GM21390 (cell line): ENCODE data around the gene MACROD2.
"Not testable (repeated sequence)": the region's sequence is repeated elsewhere in the genome, so short reads cannot be mapped to it uniquely, and the experiment has no call there.

Experiments
- ATAC-seq: cut with Tn5 transposase; IDR thresholded peaks from one replicate; pipeline ENCODE4 v1.9.1; 2021; ENCODE audit not compliant: unreplicated experiment

MACROD2 gene

DNA sequence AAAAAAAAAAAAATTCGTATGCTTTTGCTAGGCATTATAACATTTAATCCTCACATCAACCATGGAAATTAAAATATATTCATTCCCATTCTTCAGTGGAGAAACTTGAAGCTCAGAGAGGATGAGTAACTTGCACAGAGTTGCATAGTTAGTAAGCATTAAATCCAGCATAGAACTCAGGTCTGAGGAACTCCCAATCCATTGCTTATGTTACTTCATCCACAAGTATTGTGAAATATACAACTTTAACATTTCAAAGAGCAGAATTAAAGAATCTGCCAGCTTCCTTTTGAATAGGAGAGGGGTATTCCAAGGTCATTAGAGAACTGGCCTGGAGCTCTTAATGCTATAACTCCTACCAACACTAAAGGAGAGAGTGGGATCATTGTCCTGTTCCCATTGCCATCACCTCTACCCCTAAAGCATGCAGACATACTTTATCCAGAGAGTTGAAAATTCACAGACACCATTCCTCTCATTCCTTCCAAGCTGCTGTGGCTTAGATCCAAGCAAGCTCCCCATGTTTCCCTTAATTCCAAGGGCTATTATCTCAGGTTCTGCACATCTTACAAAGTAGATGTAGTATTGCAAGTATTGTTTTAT, 250.2 kb downstream of the MACROD2 start:
- ATAC-seq, result no peak

DNA sequence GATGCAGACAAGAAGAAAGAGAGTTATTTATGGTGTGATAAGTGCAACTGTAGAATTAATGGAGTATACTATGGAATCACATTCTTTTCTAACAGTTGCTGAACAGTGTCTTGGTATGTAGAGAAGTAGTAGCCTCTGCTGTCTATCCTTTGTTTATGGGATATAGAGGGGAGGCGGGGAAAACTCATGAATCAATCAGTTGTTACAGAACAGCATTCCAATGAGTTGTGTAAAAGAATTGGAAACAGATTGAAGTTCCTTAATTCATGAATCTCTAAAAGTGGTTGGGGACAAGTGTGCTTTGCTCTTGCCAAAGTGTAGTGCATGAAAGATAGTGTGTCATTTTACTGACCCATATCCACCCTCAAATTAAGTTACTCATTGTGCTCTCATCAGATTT, 264.4 kb downstream of the MACROD2 start:
- no peak for ATAC-seq

DNA sequence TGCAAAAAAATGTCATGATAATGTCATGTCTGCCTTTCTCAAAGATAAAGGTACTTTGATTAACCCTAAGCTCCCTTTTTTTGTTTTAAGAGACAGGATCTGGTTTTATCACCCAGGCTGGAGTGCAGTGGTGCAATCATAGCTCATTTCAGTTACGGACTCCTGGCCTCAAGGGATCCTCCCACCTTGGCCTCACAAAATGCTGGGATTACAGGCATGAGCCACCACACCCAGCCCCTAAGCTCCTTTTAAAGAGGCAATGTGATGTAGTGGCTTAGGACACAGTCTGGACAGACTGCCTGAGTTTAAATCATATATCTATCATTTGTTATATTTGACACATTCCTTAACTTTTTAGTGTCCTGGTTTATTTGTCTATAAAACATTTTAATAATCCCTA, 265.1 kb downstream of the MACROD2 start:
- no peak for ATAC-seq

DNA sequence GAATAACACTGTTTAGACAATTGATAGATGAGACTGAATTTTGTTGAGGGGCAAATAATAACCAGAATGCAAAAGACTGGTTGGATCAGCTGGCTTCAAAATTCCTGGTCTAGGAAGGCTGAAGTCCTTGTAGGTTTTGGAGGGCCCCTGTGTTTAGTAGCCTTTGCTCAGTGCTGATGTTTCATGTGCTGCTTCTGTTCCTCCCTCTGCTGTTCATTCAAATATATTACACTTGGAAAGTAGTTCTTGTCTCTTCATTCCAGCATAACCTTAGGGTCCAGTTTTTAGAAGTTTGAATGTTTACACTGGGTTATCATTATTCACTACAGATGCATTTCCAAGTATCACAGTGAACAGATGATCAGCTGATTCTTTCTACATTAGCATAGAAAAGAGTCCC, 269.6 kb downstream of the MACROD2 start:
- no peak for ATAC-seq

DNA sequence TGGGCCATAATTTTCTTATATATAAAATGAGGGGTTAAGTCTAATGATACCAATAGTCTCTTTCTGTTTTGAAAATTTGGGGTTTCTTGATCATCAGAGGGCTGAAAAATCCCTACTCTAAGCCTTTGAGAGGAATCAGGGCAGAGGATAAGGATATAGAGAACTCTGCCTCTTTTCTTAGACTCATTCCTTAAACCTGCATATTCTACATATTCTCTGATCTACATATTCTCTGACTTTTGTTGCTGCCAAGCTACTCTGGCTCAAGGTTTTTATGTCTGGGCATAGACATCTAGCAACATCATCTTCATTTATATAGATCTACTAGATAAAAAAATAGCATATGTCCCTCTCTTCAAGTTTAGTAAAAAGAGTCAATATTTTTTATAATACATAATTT, 270.9 kb downstream of the MACROD2 start:
- ATAC-seq, result no peak

DNA sequence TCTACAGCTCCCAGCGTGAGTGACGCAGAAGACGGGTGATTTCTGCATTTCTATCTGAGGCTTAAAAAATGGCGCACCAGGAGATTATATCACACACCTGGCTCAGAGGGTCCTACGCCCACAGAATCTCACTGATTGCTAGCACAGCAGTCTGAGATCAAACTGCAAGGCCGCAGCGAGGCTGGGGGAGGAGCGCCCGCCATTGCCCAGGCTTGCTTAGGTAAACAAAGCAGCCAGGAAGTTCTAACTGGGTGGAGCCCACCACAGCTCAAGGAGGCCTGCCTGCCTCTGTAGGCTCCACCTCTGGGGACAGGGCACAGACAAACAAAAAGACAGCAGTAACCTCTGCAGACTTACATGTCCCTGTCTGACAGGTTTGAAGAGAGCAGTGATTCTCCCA, 275.4 kb downstream of the MACROD2 start:
- not testable (repeated sequence) for ATAC-seq

DNA sequence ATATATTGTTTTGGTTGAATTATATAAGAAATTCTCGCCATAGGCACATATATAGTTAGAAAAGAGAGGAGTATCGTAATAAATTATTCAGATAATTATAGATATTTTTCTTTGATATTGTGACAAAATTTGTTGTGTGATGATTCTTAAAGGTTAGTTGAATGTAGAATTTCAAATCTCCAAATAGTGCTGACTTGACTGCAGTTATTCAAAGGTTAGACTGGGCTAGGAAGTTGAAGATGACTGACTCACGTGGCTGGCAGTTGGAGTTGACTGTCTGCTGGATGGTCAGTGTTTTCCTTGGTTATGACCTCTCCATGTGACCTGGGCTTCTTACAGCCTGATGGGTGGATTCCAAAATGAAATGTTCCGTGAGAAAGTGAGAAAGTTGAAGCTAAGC, 286.8 kb downstream of the MACROD2 start:
- ATAC-seq, result no peak

DNA sequence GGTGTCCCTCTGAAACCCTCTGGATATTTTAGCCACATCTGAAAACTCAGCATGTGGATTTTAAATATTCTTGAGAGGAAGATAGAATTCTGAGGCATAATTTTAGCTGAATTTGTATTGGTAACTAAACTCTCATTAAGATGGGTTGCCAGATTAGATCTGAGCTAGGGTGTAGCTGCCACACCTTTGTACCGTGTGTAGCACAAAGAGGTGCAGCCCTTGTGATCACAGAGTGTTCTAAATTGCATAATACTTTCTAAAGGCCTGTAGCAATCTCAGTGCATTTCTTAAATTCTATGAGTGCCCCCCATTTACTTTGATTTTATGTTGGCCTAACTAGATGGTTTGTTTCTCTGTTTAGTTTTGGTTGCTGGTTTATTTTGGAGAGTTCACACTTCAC, 289.1 kb downstream of the MACROD2 start:
- ATAC-seq, result no peak

DNA sequence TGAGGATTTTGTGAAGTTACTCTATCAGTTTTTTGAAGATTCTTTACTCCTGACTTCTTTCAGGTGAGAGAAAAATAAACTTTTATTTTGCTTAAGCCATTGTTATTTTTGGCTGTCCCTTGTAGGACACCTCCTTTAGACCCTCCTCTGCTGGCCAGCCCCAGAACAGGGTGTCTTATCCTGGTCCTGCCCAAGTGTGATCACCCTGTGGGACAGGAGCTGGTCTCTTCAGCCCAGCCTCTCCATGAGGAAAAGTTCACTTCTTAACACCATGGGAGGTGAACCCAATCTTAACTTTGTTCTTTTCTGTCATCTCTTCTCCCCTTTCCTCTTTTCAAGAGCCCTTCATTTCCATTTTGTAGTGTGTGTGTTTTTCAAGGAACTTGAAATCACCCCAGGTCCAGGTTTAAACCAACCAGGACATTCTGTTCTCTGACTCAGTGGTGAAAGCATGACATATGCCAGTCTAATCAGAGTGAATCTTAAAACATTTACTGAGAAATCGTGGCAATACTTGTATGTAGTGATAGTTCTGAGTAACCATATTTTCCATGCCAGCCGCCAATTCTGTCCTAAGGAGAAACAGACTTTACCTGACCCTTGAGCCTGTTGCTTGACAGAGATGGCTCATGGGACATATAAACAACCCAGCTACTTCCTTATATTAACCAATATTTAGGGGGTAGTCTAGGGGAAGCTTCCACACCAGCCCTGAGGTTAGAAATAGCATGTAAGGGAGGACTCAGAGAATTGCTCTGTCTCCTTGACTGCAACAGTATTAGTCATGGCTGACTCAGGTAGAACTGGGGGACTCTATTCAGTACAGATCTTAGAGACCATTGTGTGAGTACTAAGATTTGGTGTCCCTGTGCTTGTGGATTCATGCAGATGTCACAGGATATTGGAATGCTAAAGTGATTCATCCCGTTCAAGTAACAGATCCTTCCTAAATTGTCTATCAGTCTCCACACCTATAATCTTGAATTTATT, 293.3 kb downstream of the MACROD2 start:
- ATAC-seq, result no peak

DNA sequence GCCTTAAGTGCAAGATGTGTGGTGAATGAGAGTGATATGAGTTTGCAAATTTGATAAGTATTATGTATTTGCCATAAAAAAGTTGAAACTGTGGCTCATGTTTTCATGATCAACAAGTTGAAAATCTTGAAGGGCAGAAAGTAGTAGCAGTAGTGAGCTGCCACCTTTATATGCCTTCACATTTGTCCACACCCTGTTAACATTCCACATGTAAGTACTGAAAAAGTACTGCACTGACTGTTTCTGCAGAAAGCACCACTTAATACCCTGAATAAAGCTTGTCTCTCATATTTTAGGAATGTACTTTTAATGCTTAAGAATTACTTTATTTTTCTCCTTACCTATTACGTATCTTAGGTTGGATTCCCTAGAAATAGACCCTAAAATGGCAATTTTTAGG, 296.2 kb downstream of the MACROD2 start:
- no peak for ATAC-seq

DNA sequence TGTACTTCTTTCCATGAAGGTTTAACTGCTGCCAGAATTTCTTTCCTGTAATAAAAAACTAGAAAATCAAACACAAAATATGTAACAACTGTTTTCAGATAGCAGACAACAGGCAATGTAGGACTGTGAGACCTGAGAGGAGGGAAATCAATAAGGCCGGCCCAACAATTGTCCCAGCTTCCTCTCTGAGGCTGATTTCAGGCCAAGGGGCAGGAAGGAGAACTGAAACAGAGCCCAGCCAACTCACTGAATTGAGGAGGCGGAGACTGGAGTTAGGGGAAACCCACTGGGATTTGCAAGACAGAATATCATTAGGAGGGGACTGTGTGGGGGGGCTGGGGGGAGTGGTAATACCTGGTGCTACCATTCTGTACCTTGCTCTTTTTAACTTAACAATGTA, 299.9 kb downstream of the MACROD2 start:
- peak; percentile 64 for ATAC-seq

DNA sequence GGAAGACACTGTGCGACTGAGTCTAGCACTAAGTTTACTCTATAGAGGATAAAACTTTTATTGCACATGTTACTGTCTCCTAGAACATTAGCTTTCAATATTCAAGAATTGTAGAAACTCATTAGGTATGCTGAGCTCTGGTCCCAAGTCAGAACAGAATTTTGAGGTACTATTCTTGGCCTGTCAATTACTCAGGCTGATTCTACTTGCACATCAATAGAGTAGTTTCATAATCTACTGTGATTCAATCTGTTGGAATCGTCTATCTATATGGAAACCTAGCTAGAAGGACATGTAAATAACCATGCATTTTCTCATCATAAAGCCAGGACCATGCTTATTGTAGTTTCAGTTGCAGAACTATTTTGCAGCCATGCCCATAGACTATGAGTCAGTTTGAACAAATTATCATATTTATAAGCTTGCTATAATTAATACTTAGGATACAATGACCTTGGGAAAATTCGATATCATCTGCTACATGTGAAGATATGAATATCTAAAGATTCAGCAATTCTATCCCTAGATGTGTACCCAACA, 300.5 kb downstream of the MACROD2 start:
- no peak for ATAC-seq

DNA sequence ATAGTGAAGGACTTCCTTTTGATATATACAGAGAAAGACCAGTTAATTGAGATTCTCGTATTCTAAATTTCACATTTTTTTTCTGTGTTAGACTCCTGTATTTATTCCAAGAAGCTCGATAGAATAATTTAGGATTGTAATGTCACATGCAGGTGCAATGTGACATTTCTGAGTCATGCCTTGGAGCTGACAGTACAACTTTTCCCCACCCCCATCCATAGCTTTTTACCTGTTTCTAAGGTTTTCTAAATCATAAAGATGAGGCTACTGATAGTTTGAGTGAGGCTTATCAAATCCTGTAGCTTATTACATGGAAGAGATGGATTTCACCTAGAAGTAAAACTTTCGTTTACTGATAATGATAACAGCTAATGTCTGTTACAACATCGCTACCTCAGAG, 304.5 kb downstream of the MACROD2 start:
- no peak for ATAC-seq

DNA sequence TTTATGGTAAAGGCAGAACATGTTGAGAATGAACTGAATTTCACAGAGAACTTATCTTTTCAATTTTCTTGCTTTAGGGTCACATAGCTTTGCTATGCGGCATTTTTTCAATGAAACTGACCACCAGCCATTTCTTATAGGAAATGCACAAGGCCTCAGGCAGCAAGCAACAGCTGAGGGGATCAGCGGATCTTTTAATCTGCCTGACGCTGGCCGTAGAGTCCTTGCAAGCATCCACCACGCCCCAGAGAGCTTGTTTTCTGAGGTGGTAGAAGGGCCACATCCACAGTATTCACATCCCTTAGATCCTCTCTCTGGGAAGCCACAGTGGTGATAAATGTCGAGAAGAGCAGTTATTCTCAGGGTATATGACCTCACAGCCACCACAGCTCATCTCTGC, 307.8 kb downstream of the MACROD2 start:
- no peak for ATAC-seq

DNA sequence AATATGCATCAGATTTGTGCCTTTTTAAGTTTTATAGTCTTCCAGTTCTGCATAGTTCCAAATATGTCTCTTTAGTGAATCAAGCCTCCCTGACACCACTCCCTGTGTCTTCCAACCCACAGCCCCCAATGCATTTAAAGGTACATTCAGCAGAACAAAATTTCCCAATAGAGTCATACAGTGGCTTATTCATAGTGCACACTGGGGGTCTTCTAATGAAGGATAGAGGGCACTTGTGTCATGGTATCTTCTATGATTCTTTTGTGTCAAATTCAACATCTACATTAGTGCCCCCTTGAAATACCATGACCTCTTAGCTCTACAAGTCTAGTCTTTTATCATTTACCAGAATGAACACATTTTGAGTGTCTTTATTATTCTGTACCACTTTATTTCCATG, 308.3 kb downstream of the MACROD2 start:
- no peak for ATAC-seq

DNA sequence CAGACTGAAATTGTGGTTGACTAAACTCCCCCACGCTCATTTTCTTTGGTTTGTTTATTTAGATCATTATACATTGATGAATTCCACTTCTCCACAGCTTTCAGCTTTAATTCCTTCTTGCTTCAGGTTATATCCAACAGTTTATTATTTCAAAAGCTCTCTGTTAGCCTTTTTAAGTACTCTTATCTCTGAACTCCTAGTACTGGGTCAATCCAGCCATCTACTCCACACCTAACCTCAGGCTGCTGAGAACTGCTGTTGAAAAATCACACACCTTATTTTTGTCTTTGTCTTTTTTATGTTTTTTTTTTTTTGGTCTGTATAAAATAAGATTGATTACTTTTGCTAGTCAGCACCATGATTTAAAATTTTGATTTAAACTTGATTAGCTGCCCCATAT, 309.2 kb downstream of the MACROD2 start:
- ATAC-seq, result no peak

DNA sequence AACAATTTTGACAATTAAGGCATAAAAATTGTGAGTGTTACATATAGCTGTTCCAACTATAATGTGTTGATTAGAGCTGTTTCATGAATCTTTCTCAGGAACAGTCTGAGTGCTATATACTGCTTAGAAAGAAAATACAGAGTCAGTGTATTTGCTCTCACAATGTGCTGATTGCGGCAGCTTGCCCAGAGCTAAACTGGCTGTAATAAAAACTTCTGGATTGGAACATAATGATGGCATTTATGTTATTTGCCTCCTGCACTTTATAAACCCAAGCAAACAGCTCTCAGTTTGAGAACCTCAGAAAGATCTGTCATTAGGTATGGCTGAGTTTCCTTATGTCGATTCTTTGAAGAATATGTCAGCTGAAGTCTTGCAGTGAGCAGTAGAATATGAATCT, 312.6 kb downstream of the MACROD2 start:
- no peak for ATAC-seq

DNA sequence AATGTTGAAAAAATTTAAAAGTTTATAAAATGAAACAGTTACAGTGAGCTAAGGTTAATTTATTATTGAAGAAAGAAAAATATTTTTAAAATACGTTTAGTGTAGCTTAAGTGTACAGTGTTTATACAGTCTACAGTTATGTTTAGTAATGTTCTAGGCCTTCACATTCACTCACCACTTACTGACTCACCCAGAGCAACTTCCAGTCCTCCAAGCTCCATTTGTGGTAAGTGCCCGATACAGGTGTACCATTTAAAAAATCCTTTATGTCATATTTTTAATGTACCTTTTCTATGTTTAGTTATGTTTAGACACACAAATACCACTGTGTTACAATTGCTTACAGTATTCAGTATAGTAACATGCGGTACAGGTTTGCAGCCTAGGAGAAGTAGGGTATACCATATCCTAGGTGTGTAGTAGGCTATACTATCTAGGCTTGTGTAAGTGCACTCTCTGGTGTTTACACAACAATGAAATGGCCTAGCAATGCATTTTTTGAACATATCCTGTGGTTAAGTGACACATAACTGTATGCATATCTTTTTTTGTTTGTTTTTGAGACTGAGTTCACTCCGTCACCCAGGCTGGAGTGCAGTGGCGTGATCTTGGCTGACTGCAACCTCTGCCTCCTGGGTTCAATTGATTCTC, 315.8 kb downstream of the MACROD2 start:
- no peak for ATAC-seq

DNA sequence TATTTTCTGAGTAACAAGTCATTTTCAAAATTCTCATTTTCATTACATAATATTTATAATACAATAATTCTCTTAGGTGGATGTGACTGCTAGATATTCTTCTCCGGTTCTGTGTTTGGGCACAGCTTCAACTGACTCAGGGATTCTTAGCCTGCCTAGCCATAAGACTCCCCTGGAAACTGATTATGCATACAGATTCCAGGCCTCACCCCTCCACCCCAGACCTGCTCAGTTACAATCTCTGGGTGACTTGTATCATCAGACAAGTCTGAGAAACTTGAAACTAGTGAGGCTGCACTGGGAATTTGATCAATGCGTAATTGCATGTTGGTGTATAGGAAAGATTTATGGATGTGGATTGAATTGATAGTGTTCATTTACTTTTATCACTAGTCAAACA, 316.7 kb downstream of the MACROD2 start:
- ATAC-seq, result no peak

DNA sequence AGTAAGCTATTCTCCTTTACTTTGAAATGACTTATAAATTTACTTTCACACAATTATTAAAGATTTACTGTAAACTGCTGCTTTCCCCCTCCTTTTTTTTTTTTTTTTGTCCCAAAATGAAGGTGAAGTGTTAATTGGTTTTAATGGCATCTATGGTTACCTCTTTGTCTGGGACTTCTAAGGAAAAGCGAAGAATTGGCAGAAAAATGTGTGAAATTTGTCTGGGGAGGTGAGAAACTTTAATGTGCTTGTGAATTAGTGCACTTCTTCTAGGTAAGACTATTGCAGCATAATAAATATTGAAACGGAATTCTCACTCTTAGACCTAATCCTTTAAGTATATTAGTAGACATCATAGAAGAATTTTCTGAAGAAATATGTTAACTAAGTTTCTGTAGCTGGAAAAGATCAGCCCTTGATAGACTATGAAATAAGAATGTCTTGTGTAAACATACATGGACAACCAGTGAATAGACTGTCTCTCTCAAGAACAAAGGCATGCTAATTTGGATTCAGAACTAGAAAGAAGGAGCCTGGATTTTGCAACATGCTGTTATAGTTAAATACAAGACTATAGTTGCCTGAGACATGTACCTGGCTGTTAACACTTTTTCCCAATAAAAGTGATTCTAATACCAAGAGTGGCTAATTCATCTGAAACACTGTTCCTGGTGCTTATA, 318.2 kb downstream of the MACROD2 start:
- ATAC-seq, result no peak

DNA sequence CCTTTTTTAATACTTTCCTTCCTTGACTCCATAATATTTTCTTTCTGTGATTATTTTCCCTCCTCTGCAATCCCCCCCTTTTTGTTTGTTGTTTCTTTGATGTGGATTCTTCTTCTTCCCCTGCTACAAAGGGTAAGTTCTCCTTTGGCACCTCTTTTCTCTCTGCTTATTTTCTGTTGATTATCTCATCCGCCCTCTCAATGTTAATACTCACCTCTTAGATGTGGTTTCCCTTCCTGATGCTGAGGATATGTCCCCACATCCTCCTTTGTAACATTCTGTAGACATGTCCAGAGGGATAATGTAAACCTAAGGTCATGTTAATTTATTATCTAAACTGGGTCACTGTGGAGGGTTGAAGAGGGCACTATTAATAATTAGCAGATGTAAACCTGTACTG, 324.4 kb downstream of the MACROD2 start:
- no peak for ATAC-seq
